ENCODE measurements around the gene SMIM35.

- no peak for TF ChIP-seq EZH2 (IDR thresholded peaks at IDR 0.05)
- TF ChIP-seq POLR2AphosphoS5 (IDR thresholded peaks at IDR 0.05; ENCODE audit: borderline replicate concordance, low read depth, low read length) = no peak
Measured at GRCh38 chr11:118021146-118021545, 65.6 kb downstream of the SMIM35 start.
